Anterior cingulate cortex (tissue), 58 donors: ENCODE data around the gene ATIC.

Source experiments
- DNase-seq, 58 donors: peaks; one replicate each; lab custom pipeline; 2025; lab: John Stamatoyannopoulos, UW

Gene ATIC

GRCh38 chr2:215392164-215392563, 80.3 kb downstream of the ATIC start:
- DNase-seq = no peak

GRCh38 chr2:215392687-215393270, 80.9 kb downstream of the ATIC start:
- DNase-seq = no peak

- DNase-seq = no peak
Measured at GRCh38 chr2:215394102-215394805, 82.4 kb downstream of the ATIC start.

- DNase-seq = no peak
Measured at GRCh38 chr2:215395687-215396460, 84.0 kb downstream of the ATIC start.

- DNase-seq = no peak
Measured at GRCh38 chr2:215396595-215397313, 84.9 kb downstream of the ATIC start.

GRCh38 chr2:215397632-215398341, 85.9 kb downstream of the ATIC start:
- no peak for DNase-seq

- DNase-seq = no peak
Measured at GRCh38 chr2:215399067-215399716, 87.3 kb downstream of the ATIC start.
